Measurements from ENCODE around the gene DNAJC9. TPM values are rescaled to one million over a fixed set of nuclear protein-coding genes. Genes with fewer than 3 reads are reported as not detected.

Gene DNAJC9, protein sequence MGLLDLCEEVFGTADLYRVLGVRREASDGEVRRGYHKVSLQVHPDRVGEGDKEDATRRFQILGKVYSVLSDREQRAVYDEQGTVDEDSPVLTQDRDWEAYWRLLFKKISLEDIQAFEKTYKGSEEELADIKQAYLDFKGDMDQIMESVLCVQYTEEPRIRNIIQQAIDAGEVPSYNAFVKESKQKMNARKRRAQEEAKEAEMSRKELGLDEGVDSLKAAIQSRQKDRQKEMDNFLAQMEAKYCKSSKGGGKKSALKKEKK
- total RNA-seq = 10 to 100 TPM; 14.5 to 47.7 (median 26.8) TPM
- 10 to 100 TPM; 31.2 to 33.8 TPM for polyA plus RNA-seq
- total RNA-seq = 50.9 reads per million, percentile 72 among the genes with 10 or more reads in this experiment

DNA sequence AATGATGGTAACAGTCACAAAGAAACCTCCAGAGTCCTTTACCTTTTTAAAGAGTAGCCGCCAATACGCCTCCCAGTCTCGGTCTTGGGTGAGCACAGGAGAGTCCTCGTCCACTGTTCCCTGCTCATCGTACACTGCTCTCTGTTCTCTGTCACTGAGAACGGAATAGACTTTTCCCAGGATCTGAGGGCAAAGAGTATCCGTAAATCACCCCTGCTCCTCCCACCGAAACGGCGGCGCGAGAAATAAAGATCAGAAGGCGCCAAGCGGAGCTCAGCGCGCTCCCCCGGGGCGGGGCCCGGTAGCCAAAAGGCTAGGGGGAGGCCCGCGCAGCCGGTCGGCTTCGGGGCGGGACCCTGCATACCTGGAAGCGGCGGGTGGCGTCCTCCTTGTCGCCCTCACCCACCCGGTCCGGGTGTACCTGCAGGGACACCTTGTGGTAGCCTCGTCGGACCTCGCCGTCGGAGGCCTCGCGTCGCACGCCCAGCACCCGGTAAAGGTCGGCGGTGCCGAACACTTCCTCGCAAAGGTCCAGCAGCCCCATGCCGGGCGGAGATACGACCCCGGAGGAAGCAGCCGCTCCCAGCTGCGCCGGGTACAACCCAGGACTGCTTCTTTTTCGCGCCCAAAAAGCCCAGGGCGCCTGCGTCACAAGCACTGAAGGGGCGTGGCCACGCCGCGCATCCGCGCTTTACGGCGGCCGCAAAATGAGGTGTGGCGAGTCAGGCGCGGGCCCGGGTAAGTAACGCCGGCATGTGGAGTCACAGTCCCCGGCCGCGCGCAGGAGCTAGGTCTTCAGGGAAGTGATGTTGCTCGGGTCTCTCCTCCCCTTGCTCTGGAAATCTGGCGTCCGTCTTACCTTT is at the start of gene DNAJC9:
Gene DNAJC9 (minus strand): TSS at position 610 of the 863 bp plus-strand sequence. CDS start 66 bp downstream, at position 544.
- peak within 1 kb of the TSS; percentile 71 for H3K4me3 ChIP-seq (ENCODE audit: low read length)
- H3K9me3 ChIP-seq (ENCODE audit: control insufficient read depth in 2 of 3, low read length in 3 of 3) = no peaks in the 10 kb centered on the region
- DNase-seq = peak; percentile 93 to 98 (median 96)
- H3K36me3 Mint-ChIP-seq = peaks cover 8 to 39% (median 16%) of the 10 kb centered on the region in 5 donors
- ATAC-seq = peak; percentile 95
- H3K4me1 Mint-ChIP-seq = peaks cover 30 to 68% (median 54%) of the 10 kb centered on the region in 7 donors
- H3K27me3 ChIP-seq (ENCODE audit: control insufficient read depth in 2 of 2, insufficient read depth in 2 of 2, low read length in 2 of 2) = no peaks in the 10 kb centered on the region
- H3K9me3 Mint-ChIP-seq = no peaks in the 10 kb centered on the region
- H3K36me3 ChIP-seq (ENCODE audit: control insufficient read depth in 2 of 3, insufficient read depth in 3 of 3, low read length in 3 of 3) = peaks cover 8 to 17% (median 9%) of the 10 kb centered on the region in 3 experiments
- H3K4me1 ChIP-seq (ENCODE audit: control insufficient read depth in 2 of 2, insufficient read depth in 2 of 2, low read length in 2 of 2) = peaks cover 27 to 37% of the 10 kb centered on the region in 2 donors
- CTCF ChIA-PET = interaction anchor here (0.5 to 0.8 kb wide), 2 partner anchors 83 to 151 kb away, joined by 3 read pairs; no protein-coding TSS in a partner anchor
- intact Hi-C loops (cut with micrococcal nuclease) = loop anchor here (1.0 to 10.0 kb wide), 12 partner anchors 79 to 928 kb away; partner anchors contain the start of genes P4HA1 (in 2 of the 2), SEC24C (in 2 of the 2), CFAP70 (in 1 of the 2) and ECD (in 1 of the 2)
- peak within 1 kb of the TSS; percentile 91 to 98 (median 96) for H3K27ac Mint-ChIP-seq
- peak within 1 kb of the TSS; percentile 86 for H3K27ac ChIP-seq (ENCODE audit: low read depth, low read length)
- POLR2A ChIA-PET = interaction anchor here (0.5 to 2.6 kb wide), 17 partner anchors 9 to 1963 kb away, joined by 3 to 13 read pairs (median 3); partner anchors contain the start of genes CFAP70, ECD, FAM149B1 and PPP3CB
- no peaks in the 10 kb centered on the region for H3K27me3 Mint-ChIP-seq
- peak within 1 kb of the TSS; percentile 92 to 100 (median 97) for H3K4me3 Mint-ChIP-seq

DNA sequence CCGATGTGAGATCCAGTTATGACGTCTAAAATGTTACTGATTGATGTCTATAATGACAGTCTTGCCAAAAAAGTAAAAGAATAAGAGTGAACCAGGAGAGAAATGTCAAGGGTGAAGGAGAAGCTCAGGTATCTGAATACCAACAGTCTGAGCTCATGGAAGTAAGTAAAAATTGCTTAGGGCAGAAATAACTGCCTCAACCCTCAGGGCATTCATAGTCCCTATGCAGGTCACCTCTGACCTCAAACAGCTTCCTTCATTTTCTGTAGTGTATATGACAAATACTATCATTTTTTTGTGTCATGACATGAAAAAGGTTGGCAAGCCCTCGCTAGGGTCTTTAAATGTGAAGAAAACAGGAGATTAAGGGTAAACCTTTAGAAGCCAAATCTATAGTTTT is 46.4 kb upstream of the DNAJC9 start:
- DNase-seq (no peak), ATAC-seq (no peak)
- peaks cover 0 to 22% (median 0%) of the 10 kb centered on the region in 5 donors for H3K27me3 Mint-ChIP-seq
- no peak overlapping the region for H3K4me3 ChIP-seq (ENCODE audit: low read length)
- H3K27ac Mint-ChIP-seq = no peak overlapping the region
- no peak overlapping the region for H3K27ac ChIP-seq (ENCODE audit: low read depth, low read length)
- H3K9me3 ChIP-seq (ENCODE audit: control insufficient read depth in 2 of 3, low read length in 3 of 3) = no peaks in the 10 kb centered on the region
- peaks cover 0 to 12% (median 4%) of the 10 kb centered on the region in 11 donors for H3K9me3 Mint-ChIP-seq
- ChIA-PET CTCF (no interaction called here), POLR2A (interaction anchor here (0.7 kb wide), 1 partner anchor 507 kb away, joined by 3 read pairs; no protein-coding TSS in a partner anchor)
- no peaks in the 10 kb centered on the region for H3K4me1 ChIP-seq (ENCODE audit: control insufficient read depth in 2 of 2, insufficient read depth in 2 of 2, low read length in 2 of 2)
- H3K36me3 ChIP-seq (ENCODE audit: control insufficient read depth in 2 of 3, insufficient read depth in 3 of 3, low read length in 3 of 3) = no peaks in the 10 kb centered on the region
- no peak overlapping the region for H3K4me3 Mint-ChIP-seq
- H3K4me1 Mint-ChIP-seq = peaks cover 0 to 4% (median 0%) of the 10 kb centered on the region in 7 donors
- peaks cover 4 to 31% (median 25%) of the 10 kb centered on the region in 5 donors for H3K36me3 Mint-ChIP-seq
- intact Hi-C loops (cut with micrococcal nuclease) = no loop called here
- no peaks in the 10 kb centered on the region for H3K27me3 ChIP-seq (ENCODE audit: control insufficient read depth in 2 of 2, insufficient read depth in 2 of 2, low read length in 2 of 2)

DNA sequence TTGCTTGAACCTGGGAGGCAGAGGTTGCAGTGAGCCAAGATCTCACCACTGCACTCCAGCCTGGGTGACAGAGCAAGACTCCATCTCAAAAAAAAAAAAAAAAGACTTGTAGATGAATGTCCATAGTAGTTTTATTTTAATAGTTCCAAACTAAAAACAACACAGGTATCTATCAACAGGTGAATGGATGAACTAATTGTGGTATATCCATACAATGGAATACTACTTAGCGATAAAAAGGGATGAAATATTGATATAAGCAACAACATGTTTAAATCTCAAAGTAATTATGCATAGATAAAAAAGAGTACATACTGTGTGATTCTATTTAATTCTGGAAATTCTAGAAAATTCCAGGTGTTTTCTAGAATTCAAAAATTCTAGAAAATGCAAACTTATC is 42.9 kb upstream of the DNAJC9 start:
- ChIA-PET CTCF (no interaction called here), POLR2A (no interaction called here)
- H3K4me1 Mint-ChIP-seq = peaks cover 0 to under 1% (median 0%) of the 10 kb centered on the region in 7 donors
- Histone ChIP-seq H3K27me3 (ENCODE audit: control insufficient read depth in 2 of 2, insufficient read depth in 2 of 2, low read length in 2 of 2) (no peaks in the 10 kb centered on the region), H3K27ac (ENCODE audit: low read depth, low read length) (no peak overlapping the region), H3K36me3 (ENCODE audit: control insufficient read depth in 2 of 3, insufficient read depth in 3 of 3, low read length in 3 of 3) (no peaks in the 10 kb centered on the region), H3K4me1 (ENCODE audit: control insufficient read depth in 2 of 2, insufficient read depth in 2 of 2, low read length in 2 of 2) (no peaks in the 10 kb centered on the region), H3K9me3 (ENCODE audit: control insufficient read depth in 2 of 3, low read length in 3 of 3) (no peaks in the 10 kb centered on the region), H3K4me3 (ENCODE audit: low read length) (no peak overlapping the region)
- H3K9me3 Mint-ChIP-seq = peaks cover 0 to 12% (median 4%) of the 10 kb centered on the region in 11 donors
- ATAC-seq (no peak), DNase-seq (no peak)
- H3K27ac Mint-ChIP-seq = no peak overlapping the region
- intact Hi-C loops (cut with micrococcal nuclease) = no loop called here
- peaks cover 0 to 7% (median 0%) of the 10 kb centered on the region in 5 donors for H3K27me3 Mint-ChIP-seq
- no peak overlapping the region for H3K4me3 Mint-ChIP-seq
- peaks cover 4 to 27% (median 21%) of the 10 kb centered on the region in 5 donors for H3K36me3 Mint-ChIP-seq

DNA sequence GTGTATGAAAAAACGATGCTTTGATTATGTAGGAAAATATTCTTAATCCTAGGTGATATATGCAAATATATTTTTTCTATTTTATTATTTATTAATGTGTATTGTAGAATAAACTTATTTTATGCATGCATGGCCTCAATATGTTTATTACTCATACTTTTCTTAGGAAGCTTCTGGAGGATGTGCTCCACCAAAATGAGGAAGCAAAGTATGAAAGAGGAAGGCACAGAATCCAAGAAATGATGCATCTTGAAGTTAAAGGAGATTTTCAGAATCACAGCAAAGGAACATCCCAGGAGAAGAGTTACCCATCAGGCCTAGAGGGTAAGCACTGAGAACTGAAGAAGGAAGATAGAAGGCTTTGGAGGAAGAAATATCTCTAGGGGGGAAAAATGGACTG is 40.4 kb upstream of the DNAJC9 start:
- H3K27me3 ChIP-seq (ENCODE audit: control insufficient read depth in 2 of 2, insufficient read depth in 2 of 2, low read length in 2 of 2) = no peaks in the 10 kb centered on the region
- CTCF ChIA-PET = no interaction called here
- peak; percentile 32 for ATAC-seq
- H3K36me3 Mint-ChIP-seq = peaks cover 4 to 21% (median 12%) of the 10 kb centered on the region in 5 donors
- intact Hi-C loops (cut with micrococcal nuclease) = no loop called here
- H3K36me3 ChIP-seq (ENCODE audit: control insufficient read depth in 2 of 3, insufficient read depth in 3 of 3, low read length in 3 of 3) = no peaks in the 10 kb centered on the region
- no peak overlapping the region for H3K27ac Mint-ChIP-seq
- POLR2A ChIA-PET = interaction anchor here (0.7 kb wide), 1 partner anchor 218 kb away, joined by 3 read pairs; no protein-coding TSS in a partner anchor
- no peak overlapping the region for H3K4me3 ChIP-seq (ENCODE audit: low read length)
- H3K4me1 ChIP-seq (ENCODE audit: control insufficient read depth in 2 of 2, insufficient read depth in 2 of 2, low read length in 2 of 2) = no peaks in the 10 kb centered on the region
- peaks cover 0 to 2% (median 0%) of the 10 kb centered on the region in 7 donors for H3K4me1 Mint-ChIP-seq
- no peaks in the 10 kb centered on the region for H3K9me3 ChIP-seq (ENCODE audit: control insufficient read depth in 2 of 3, low read length in 3 of 3)
- H3K9me3 Mint-ChIP-seq = peaks cover 0 to 12% (median 4%) of the 10 kb centered on the region in 11 donors
- no peak overlapping the region for H3K4me3 Mint-ChIP-seq
- peaks cover 0 to 6% (median 0%) of the 10 kb centered on the region in 5 donors for H3K27me3 Mint-ChIP-seq
- H3K27ac ChIP-seq (ENCODE audit: low read depth, low read length) = no peak overlapping the region
- DNase-seq = no peak

DNA sequence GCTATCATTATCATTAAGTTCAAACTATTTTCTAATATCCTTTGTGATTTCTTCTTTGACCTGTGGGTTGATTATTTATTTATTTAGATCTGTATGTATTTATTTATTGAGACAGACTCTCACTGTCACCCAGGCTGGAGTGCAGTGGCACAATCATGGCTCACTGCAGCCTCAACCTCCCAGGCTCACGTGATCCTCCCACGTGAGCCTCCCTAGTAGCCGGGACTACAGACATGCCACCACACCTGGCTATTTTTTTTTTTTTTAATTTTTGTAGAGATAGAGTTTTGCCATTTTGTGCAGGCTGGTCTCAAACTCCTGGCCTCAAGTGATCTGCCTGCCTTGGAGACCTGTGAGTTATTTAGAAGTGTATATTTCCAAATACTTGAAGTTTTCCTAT is 34.0 kb upstream of the DNAJC9 start:
- Mint-ChIP-seq H3K36me3 (peaks cover 0 to 3% (median 0%) of the 10 kb centered on the region in 5 donors), H3K27ac (no peak overlapping the region), H3K9me3 (no peaks in the 10 kb centered on the region), H3K27me3 (peaks cover 0 to 10% (median 0%) of the 10 kb centered on the region in 5 donors), H3K4me3 (no peak overlapping the region), H3K4me1 (peaks cover 0 to 2% (median 0%) of the 10 kb centered on the region in 7 donors)
- no peaks in the 10 kb centered on the region for H3K9me3 ChIP-seq (ENCODE audit: control insufficient read depth in 2 of 3, low read length in 3 of 3)
- no peak overlapping the region for H3K27ac ChIP-seq (ENCODE audit: low read depth, low read length)
- ChIA-PET POLR2A (no interaction called here), CTCF (no interaction called here)
- H3K4me3 ChIP-seq (ENCODE audit: low read length) = no peak overlapping the region
- ATAC-seq (no peak), DNase-seq (no peak)
- no peaks in the 10 kb centered on the region for H3K36me3 ChIP-seq (ENCODE audit: control insufficient read depth in 2 of 3, insufficient read depth in 3 of 3, low read length in 3 of 3)
- intact Hi-C loops (cut with micrococcal nuclease) = no loop called here
- no peaks in the 10 kb centered on the region for H3K27me3 ChIP-seq (ENCODE audit: control insufficient read depth in 2 of 2, insufficient read depth in 2 of 2, low read length in 2 of 2)
- no peaks in the 10 kb centered on the region for H3K4me1 ChIP-seq (ENCODE audit: control insufficient read depth in 2 of 2, insufficient read depth in 2 of 2, low read length in 2 of 2)

DNA sequence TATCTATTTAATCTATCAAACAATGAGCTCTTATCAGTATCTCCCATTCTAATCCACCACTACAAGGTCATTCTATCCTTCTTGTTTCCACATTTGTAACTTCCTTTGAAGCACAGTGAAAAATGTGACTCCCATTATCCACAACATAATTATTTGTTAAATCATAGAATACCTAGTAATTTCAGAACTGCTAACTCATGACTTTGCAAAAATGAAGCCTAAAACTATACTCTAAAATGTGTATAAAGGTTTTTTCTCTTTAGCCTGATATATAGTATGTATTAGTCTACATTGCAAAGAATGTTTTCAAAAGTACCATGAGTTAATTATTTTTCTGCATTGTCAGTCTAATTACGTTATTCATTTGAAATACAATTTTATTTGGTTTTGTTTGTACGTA is 17.4 kb upstream of the DNAJC9 start:
- no peaks in the 10 kb centered on the region for H3K36me3 Mint-ChIP-seq
- Histone ChIP-seq H3K4me1 (ENCODE audit: control insufficient read depth in 2 of 2, insufficient read depth in 2 of 2, low read length in 2 of 2) (no peaks in the 10 kb centered on the region), H3K36me3 (ENCODE audit: control insufficient read depth in 2 of 3, insufficient read depth in 3 of 3, low read length in 3 of 3) (no peaks in the 10 kb centered on the region), H3K27ac (ENCODE audit: low read depth, low read length) (no peak overlapping the region), H3K9me3 (ENCODE audit: control insufficient read depth in 2 of 3, low read length in 3 of 3) (no peaks in the 10 kb centered on the region), H3K27me3 (ENCODE audit: control insufficient read depth in 2 of 2, insufficient read depth in 2 of 2, low read length in 2 of 2) (no peaks in the 10 kb centered on the region), H3K4me3 (ENCODE audit: low read length) (no peak overlapping the region)
- CTCF ChIA-PET = interaction anchor here (1.1 kb wide), 2 partner anchors 11 to 379 kb away, joined by 3 to 4 read pairs; no protein-coding TSS in a partner anchor
- peaks cover 0 to 8% (median 0%) of the 10 kb centered on the region in 7 donors for H3K4me1 Mint-ChIP-seq
- no peak for DNase-seq
- H3K27ac Mint-ChIP-seq = no peak overlapping the region
- POLR2A ChIA-PET = no interaction called here
- no peak overlapping the region for H3K4me3 Mint-ChIP-seq
- ATAC-seq = no peak
- intact Hi-C loops (cut with micrococcal nuclease) = loop anchor here (1.0 kb wide), 1 partner anchor 380 kb away; no protein-coding TSS in a partner anchor
- peaks cover 0 to 15% (median 0%) of the 10 kb centered on the region in 5 donors for H3K27me3 Mint-ChIP-seq
- no peaks in the 10 kb centered on the region for H3K9me3 Mint-ChIP-seq
